LoVo (cell line): ENCODE data around the gene ZNF606.
"Not testable (repeated sequence)": the region's sequence is repeated elsewhere in the genome, so short reads cannot be mapped to it uniquely, and the experiment has no call there.

Source experiments
- DNase-seq: peaks from one replicate; pipeline ENCODE4 v3.0.0-alpha.2; 2016; ENCODE audit warnings: low spot score

Gene ZNF606

GRCh38 chr19:58009666-58010301 is 7.2 kb upstream of the ZNF606 start:
- no peak for DNase-seq

GRCh38 chr19:58009301-58009665 is 6.7 kb upstream of the ZNF606 start:
- no peak for DNase-seq

GRCh38 chr19:58008877-58009276 is 6.3 kb upstream of the ZNF606 start:
- DNase-seq: not testable (repeated sequence)

GRCh38 chr19:58007285-58007684 is 4.7 kb upstream of the ZNF606 start:
- no peak for DNase-seq

GRCh38 chr19:58003174-58003828 is 681 bp upstream of the ZNF606 start:
- no peak for DNase-seq

GRCh38 chr19:58001895-58002369 is 688 bp downstream of the ZNF606 start:
- no peak for DNase-seq

- no peak for DNase-seq
Measured at GRCh38 chr19:58000677-58001076, 1.9 kb downstream of the ZNF606 start.

- no peak for DNase-seq
Measured at GRCh38 chr19:57992841-57993240, 9.8 kb downstream of the ZNF606 start.

- no peak for DNase-seq
Measured at GRCh38 chr19:57978586-57979289, 23.9 kb downstream of the ZNF606 start.

- DNase-seq: no peak
Measured at GRCh38 chr19:57974434-57974833, 28.2 kb downstream of the ZNF606 start, which contains the start of gene C19orf18. TSS of gene C19orf18 (minus strand) at chr19:57974534. CDS start at chr19:57974432, 102 bp downstream.

GRCh38 chr19:57964761-57965160 is 37.9 kb downstream of the ZNF606 start:
- no peak for DNase-seq

GRCh38 chr19:57961785-57962184 is 40.8 kb downstream of the ZNF606 start:
- DNase-seq: no peak

GRCh38 chr19:57954996-57955395 is 47.6 kb downstream of the ZNF606 start:
- DNase-seq: no peak

GRCh38 chr19:57949702-57950101 is 52.9 kb downstream of the ZNF606 start:
- no peak for DNase-seq

GRCh38 chr19:57949296-57949695 is 53.3 kb downstream of the ZNF606 start:
- DNase-seq: no peak

GRCh38 chr19:57947419-57948134 is 55.0 kb downstream of the ZNF606 start, which contains the start of gene ZNF256:
TSS of gene ZNF256 (minus strand) at chr19:57947706. CDS start at chr19:57947474, 232 bp downstream.
- no peak for DNase-seq

- no peak for DNase-seq
Measured at GRCh38 chr19:57947088-57947418, 55.6 kb downstream of the ZNF606 start.

- no peak for DNase-seq
Measured at GRCh38 chr19:57946316-57946715, 56.3 kb downstream of the ZNF606 start.

GRCh38 chr19:57941593-57941992 is 61.0 kb downstream of the ZNF606 start:
- no peak for DNase-seq

- no peak for DNase-seq
Measured at GRCh38 chr19:57935731-57936130, 66.9 kb downstream of the ZNF606 start.

GRCh38 chr19:57934820-57935665 is 67.6 kb downstream of the ZNF606 start, which contains the start of gene ZNF418:
TSS of gene ZNF418 (minus strand) at chr19:57935402. CDS start at chr19:57933822, 1,580 bp downstream.
- no peak for DNase-seq
